8988T (cell line): ENCODE results near the gene ZNF830.
A peak's percentile ranks its signal among the peaks of the same experiment; 100 is the strongest.
"Not testable (repeated sequence)": the region's sequence is repeated elsewhere in the genome, so short reads cannot be mapped to it uniquely, and the experiment has no call there.

ENCODE experiments used
- DNase-seq: peaks from one replicate; pipeline ENCODE4 v3.0.0; 2011

Gene ZNF830, protein sequence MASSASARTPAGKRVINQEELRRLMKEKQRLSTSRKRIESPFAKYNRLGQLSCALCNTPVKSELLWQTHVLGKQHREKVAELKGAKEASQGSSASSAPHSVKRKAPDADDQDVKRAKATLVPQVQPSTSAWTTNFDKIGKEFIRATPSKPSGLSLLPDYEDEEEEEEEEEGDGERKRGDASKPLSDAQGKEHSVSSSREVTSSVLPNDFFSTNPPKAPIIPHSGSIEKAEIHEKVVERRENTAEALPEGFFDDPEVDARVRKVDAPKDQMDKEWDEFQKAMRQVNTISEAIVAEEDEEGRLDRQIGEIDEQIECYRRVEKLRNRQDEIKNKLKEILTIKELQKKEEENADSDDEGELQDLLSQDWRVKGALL

DNA sequence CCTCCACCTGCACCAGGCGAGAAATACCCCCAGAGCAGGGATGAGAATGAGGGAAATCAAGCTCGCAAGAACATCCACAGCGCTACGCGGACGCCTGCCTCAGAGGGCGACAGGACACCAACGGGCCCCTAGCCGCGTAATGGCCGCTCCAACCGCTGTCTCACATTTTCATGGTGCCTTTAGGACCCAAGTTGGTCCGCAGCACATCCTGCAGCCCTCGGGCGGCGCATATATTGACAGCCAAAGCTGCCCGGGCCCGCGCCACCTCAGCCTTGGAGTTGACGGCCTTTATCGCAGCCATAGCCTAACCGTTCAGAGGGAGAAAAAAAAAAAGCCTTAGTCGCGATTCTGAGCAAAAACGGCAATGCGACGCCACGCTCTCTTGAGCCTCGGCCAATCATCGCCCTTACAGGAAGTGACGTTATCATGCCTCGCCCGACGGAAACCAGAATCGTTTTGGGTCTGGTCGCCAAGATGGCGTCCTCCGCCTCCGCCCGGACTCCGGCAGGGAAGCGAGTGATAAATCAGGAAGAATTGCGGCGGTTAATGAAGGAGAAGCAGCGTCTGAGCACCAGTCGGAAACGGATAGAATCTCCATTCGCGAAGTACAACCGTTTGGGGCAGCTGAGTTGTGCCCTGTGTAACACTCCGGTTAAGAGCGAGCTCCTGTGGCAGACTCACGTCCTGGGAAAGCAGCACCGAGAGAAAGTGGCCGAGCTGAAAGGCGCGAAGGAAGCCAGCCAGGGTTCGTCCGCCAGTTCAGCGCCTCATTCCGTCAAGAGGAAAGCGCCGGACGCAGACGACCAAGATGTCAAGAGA is at the start of gene ZNF830, which contains the start of gene CCT6B:
Gene ZNF830, plus strand, starts transcription at position 448 of the 819 bp plus-strand sequence. Its CDS starts 27 bp downstream, at position 475.
Gene CCT6B, minus strand, starts transcription at position 368 of the 819 bp plus-strand sequence. Its CDS starts 67 bp downstream, at position 301.
- peak; percentile 56 for DNase-seq

DNA sequence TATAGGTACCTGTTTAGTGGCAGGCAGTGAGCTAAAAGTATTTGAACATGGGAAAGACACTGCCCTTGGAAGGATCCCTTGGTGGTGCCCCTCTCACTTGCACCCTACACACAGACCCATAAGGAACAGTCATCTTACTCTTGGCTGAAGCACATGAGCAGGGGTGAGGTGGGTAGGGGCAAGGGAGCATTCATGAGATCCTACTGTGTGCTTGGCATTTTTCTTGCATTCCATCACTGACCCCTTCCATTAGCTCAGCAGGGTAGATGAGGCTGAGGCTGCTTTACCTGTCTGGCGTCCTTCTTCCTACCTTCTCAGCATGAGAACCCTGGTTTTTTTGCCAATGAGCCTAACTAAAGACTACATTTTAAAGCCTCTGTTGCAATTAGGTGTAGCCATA is 48.3 kb upstream of the ZNF830 start:
- DNase-seq: no peak

DNA sequence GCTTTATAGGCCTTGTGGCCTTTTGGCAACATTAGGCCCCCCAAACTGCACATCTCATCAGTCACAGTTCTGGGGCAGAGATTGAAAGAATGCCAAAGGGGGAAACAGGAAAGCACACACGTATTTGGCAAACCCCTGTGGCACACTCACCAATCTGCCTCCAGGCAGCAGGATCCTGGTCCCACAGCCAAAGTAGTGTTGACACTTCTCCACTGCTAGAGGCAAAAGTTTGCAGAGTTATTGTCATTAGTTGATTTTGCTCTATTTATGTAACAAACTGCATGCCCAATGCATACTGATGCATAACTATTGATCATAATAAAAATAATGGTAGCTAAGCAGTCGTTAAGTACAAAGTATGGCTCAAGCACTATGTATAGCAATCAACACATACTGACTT is 45.2 kb upstream of the ZNF830 start:
- DNase-seq: no peak

DNA sequence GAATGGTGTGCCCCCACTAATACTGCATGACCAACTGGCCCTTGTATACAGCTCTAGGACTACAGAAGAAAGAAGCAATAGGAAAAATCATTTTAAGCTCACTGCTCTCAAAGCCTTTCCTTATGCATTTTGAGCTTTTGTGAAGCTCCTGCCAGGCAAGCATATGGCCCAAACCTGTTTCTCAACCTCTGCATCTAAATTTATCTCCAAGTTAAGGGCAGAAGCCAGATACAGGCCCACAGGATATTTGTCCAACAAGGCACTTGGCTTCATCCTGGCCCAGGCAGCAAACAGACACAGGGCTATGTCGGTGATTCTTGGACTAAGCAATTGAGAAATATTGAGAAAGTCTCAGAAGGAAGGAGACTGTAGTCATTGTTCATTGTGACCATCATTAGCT is 44.0 kb upstream of the ZNF830 start:
- no peak for DNase-seq

DNA sequence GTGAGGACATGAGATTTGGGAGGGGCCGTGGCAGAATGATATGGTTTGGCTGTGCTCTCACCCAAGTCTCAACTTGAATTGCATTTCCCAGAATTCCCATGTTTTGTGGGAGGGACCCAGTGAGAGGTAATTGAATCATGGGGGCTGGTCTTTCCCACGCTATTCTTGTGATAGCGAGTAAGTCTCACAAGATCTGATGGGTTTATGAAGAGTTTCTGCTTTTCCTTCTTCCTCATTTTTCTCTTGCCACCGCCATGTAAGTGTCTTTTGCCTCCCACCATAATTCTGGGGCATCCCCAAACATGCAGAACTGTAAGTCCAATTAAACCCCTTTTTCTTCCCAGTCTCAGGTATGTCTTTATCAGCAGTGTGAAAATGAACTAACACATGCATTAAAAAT is 40.7 kb upstream of the ZNF830 start:
- DNase-seq: no peak

DNA sequence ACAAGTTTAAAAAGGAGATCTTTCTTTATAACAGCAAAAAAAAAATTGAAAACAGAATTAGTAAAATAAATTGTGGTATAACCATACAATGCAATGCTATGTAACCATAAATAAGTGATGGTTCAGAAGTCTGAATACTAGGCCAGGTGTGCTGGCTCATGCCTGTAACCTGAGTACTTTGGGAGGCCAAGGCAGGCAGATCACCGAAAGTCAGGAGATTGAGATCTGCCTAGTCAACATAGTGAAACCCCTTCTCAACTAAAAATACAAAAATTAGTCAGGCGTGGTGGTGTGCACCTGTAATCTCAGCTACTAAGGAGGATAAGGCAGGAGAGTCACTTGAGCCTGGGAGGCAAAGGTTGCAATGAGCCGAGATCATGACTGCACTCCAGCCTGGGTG is 34.7 kb upstream of the ZNF830 start:
- no peak for DNase-seq

DNA sequence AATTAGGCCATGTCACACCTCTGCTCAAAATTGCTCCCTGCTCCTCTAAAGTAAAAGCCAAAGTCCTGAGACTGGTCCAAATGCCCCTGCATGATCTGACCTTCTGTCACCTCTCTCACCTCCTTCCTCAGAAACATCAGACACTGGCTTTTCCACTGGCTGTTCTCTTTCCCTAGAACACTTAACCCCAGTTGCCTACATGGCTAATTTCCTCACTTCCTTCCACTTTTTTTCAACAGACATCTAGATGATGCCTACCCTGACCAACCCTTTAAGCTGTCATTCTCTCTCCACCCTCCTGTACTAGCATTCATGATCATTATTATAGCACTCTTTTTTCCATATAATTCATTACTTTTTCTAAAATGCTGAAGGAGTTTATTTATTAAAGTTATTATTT is 31.1 kb upstream of the ZNF830 start:
- DNase-seq: no peak

DNA sequence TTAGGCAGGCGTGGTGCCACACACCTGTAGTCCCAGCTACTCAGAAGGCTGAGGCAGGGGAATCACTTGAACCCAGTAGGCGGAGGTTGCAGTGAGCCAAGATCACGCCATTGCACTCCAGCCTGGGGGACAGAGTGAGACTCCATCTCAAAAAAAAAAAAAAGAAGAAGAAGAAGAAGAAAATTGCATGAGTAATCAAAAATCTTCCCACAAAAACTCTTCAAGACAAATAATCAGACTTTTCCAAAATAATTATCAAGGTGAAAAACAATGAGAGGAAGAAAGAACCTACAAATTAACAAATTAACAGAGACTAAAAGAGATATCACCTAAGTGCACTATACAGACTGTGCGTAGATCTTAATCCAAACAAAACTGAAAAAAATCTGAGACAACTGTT is 10.6 kb upstream of the ZNF830 start:
- DNase-seq: not testable (repeated sequence)

DNA sequence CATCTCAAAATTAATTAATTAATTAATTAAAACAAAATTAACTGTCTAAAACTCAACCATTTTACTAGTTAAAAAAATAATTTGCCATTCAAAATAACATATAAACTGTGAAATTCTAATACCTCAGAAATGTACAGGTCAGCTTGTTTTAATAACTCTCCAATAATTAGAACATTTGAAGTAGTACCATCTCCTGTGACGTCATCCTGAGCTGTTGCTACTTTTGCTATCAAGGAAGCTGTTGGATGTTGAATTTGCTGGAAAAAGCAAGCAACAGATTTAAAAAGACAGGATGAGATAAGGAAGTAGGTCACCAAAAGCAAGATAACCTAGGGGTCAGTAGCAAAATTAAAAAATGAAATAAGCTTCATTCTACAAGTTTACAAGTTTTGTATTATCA is 2.9 kb upstream of the ZNF830 start:
- DNase-seq: no peak

DNA sequence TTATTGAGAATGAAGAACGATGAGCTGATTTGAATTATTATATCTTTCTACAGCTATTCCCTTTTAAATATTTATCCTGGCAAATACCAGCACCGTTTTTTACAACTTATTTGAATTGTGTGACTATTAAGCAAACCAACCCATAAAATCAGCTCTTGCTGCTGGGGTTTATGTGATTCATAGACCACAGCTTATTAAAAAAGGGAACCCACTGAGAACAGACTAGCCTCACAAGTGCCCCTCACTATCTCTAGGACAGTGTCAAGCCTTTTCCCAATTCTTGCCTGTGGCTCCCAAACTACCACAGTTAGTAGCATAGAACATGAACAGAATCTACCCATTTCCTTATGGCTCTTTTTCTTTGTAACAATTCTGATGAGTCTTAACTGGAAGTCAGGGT is 12.8 kb downstream of the ZNF830 start:
- DNase-seq: no peak

DNA sequence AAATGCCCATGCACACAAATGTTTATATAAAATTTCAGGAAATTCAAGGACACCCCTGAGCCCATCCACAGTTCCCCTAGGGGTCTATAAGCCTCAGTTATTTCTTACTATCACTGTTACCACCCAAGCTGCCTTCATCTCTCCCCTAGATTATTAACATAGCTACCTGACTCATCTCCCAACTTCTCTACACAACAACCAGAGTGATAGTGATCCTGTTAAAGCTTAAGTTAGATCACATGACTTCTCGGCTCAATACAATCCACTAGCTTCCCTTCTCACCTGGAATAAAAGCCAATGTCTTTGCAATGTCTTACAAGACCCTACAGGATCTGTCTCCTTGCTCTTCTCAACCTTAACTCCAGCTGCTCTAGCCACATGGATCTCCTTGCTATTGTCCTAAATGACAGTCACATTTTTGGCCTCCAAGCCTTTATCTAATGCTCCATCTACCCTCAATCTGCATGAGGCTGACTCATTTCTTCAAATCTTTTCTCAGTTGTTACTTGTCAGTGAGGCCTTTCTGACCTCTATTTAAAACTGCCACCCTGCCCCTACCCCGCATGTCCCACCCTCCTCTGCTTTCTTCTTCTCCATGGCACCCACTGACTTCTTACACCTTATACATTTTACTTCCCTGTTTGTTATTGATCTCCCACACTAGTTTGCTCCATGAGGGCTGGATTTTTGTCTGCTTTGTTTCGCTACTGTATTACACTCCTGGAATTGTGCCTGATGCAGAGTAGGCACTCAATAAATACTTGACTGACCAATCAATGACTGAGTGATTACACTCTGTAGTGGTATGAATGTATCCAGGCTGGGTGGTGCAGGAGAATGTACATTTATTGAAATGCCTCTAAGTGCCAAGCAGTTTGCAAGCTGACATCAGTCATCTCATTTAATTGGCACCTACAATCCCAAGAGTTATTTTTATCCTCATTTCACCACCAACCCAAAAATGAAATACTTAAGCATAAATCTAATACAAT is 13.8 kb downstream of the ZNF830 start:
- DNase-seq: no peak

DNA sequence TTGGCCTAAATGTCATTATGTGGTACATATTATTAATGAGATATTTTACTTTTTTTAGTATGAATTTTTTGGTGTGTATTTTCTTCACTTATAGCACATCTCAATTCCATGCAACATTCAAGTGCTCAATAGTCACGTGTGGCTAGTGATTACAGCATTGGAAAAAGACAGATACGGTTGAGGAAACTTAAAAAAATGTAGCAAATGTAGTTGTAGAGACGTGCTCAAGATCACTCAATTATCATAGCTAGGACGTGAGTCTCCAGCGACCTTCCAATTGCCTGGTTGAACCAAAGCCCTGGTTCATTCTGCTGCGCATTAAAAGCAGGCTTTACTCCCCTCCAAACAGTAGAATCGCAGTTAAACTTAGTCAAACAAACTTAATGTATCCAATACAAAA is 17.8 kb downstream of the ZNF830 start:
- no peak for DNase-seq

DNA sequence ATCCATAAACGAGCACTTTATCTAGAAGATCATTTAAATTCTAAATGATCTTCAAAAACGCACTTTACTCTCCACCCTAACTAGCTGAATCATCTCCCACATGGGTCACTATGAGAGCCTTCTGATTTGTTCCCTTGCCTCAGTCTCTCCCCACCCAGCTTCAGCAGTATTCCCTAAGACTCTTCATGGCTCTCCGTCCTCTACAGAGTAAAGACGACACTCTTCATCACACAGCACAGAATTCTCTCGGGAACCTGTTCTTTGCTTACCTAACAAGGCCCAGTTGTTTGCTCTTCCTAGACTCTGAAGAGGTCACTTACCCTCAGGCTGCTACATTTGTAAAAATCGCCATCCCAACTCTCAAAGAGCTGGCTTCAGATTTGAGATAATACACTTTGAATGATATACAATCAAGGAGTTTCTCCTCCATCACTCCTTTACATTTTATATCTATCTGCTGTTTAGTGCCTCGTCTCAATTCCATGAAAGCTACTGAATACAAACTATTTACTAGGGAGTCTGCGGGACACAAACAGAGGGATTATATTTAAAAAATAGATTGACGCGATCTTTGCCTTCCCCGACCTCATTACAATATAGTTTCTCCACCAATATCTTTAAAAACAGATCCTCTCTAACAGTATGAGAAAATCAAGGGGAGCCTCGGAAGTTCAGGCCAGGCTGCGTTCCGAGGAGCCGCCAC is 18.5 kb downstream of the ZNF830 start:
- DNase-seq: no peak

DNA sequence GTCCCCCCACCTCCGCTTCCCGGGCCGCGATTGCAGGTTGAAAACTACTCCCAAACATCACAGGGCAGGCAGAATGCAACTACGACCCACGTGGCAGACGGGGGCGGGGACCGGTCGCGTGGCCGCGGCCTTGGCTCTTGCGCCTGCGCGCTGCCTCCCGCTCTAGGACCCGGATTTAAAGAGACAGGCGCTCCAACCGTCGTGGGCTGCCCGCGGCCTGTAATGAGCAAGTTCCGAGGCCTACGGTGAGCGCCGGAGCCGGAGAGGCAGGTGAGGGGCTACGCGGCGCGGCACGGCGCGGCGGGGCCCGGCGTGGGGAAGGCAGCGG is 19.0 kb downstream of the ZNF830 start, which contains the start of gene LIG3:
Gene LIG3, plus strand, starts transcription at position 160 of the 328 bp plus-strand sequence. CDS start 2,494 bp downstream, outside the sequence.
- DNase-seq: peak; percentile 64

DNA sequence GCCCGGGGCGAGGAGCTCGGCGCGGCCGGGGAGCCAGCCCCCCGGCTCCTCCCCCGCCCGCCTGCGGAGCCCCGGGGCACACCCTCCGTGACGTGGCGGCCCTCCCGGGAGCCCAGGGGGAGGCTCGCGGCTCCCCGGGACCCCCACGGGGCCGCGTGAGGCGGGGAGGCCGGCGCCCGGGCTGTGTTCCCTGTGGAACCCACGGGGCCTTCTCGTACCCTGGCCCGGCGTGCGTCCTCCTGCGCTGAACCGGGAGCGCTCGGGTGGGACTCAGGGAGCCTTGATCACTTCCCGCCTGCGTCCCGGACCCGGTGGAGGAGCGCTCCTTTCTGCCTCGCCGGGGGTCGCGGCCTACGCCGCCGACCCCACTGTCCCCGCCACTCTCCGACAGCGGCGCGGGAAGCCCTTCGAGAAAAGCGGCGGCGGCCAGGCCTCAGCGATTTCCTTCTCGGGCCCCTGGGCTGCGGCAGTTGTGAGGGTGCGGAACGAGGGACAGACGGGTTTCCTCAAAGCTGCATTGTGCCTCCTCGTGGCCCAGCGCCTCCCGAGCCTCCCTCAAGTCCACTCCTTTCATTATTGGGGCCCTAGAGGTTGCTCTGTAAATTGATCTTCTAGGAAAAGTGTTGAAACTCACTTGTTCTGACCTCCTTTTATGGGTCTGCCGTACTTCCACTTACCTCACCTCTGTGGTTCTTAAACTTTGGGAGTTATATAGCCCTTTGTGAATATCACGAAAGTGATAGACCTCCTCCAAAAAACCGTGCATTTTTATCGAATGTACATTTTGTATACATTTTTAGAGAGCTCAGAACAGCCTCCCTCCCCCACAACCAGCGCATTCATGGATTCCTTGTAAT is 19.6 kb downstream of the ZNF830 start:
- DNase-seq: peak; percentile 62

DNA sequence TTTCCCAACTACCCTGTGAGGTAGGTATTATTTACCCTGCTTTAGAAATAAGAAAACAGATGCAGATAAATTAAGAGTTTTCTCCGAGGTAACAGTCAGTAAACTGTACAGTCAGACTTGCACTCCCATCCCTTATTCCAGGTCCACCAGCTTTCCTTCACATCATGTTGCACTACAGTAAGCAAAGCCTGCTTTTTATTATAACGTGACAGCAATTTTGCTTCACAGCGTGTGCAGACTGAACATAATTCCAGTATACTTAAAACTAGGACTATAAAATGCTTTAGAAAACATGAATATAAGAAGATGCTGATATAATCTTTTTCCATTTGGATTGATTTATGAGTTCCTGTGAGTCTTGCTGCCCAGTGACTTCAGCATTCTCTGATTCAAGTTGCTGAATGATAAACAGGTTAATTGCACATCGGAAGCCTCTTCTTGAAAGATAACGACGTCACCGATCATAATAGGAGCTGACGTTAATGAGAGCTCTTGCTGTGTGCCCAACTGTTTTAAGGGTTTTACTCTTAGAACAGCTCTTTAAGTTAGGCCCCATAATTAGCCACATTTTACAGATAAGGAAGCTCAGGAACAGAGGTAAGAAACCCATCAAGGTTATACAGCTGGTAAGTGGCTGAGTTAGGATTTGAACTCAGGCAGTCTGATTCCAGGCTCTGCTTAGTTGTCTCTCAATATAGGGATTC is 20.4 kb downstream of the ZNF830 start:
- no peak for DNase-seq

DNA sequence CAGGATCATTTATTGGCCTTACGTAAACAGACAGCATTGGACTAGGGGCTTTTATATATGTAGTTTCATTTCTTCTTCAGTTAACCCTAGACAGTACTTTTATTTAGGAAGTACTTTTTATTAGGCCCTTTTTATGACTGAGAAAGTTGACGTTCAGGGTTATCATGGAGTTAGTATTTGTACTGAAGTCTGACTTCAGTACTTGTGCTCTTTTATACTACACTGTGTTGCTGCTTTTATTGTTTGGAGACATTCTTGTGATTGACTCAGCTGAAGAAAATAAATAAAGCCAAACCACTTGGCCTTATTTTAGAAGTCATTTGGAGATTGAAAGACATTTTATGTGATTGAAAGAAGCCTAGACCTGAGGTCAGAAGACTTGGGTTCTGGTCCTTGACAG is 25.9 kb downstream of the ZNF830 start:
- no peak for DNase-seq

DNA sequence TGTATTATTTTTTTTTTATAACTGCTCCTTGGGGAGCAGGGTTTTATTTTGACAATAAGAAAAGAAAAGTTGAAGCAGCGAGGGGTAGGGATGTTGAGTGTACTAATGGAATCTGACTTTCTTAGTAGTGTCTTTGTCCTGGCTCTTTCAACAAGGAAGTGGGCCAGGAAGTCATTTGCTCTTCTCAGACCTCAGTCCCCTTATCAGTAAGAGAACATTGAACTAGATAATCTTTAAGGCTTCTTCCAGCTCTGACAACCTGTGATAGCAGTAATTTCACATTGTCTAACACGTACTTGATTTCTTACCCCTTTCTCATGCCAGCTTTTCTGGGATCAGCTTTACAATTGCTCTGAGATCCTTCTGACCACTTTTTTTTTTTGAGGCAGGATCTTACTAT is 27.3 kb downstream of the ZNF830 start:
- DNase-seq: no peak

DNA sequence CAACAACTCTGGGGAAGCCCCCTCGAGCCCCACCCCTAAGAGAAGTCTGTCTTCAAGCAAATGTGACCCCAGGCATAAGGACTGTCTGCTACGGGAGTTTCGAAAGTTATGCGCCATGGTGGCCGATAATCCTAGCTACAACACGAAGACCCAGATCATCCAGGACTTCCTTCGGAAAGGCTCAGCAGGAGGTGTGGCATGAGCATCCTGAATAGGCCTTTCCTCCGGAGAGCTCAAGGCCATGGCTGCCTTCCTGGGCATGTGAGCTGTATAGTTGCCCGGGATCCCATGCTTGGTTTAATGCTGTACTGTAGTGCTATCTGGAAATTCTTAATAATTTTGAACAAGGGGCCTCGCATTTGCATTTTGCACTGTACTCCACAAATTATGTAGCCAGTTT is 28.1 kb downstream of the ZNF830 start:
- no peak for DNase-seq

DNA sequence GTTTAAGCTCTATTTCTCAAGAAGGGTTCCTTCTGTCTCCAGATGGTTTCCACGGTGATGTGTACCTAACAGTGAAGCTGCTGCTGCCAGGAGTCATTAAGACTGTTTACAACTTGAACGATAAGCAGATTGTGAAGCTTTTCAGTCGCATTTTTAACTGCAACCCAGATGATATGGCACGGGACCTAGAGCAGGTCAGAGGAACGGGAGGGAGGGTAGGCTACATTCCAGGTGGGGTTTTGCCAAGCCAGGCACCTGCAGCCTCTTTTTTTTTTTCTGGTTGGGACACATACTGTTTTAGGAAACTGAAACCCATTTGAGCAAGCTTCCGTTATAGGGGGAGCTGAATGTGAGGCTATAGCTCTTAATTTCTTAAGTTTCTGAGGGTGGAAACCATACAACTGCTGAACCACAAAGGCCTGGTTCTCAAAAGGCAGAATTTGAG is 29.6 kb downstream of the ZNF830 start:
- DNase-seq: no peak
